ENCODE measurements around the gene MKLN1.

GRCh38 chr7:131521651-131522163 is 194.0 kb downstream of the MKLN1 start:
- TF ChIP-seq YY1 (IDR thresholded peaks at IDR 0.05; ENCODE audit: low read depth, low read length) (no peak), POLR2A (IDR thresholded peaks at IDR 0.05; ENCODE audit: low read depth, low read length) (no peak), BRCA1 (IDR thresholded peaks at IDR 0.05; ENCODE audit: low read depth, low read length) (no peak), CTCF (IDR thresholded peaks at IDR 0.05 in 2 of 3, conservative IDR thresholded peaks at IDR 0.05 in 1 of 3; ENCODE audit: control insufficient read depth in 2 of 3, extremely low read depth in 1 of 3, insufficient read depth in 1 of 3, low read depth in 3 of 3, low read length in 3 of 3) (no peak), REST (IDR thresholded peaks at IDR 0.05; ENCODE audit: low read depth, low read length) (no peak), SKIL (IDR thresholded peaks at IDR 0.05; ENCODE audit: low read depth, poor library complexity, severe bottlenecking) (no peak), MYC (IDR thresholded peaks at IDR 0.05; ENCODE audit: insufficient read depth, insufficient read length, insufficient replicate concordance, low read length, severe bottlenecking) (no peak), CREM (IDR thresholded peaks at IDR 0.05; ENCODE audit: low read depth) (no peak), DPF2 (IDR thresholded peaks at IDR 0.05) (no peak), ZBTB11 (CRISPR knock-in tag; IDR thresholded peaks at IDR 0.05) (no peak), GABPA (IDR thresholded peaks at IDR 0.05; ENCODE audit: low read depth) (no peak)

All from GM12878 (cell line).